Cardiac muscle cell (in vitro differentiated cells and primary cell): ENCODE measurements around the gene PLXND1. TPM values are rescaled to one million over a fixed set of nuclear protein-coding genes. Genes with fewer than 3 reads are reported as not detected.

ENCODE experiments used
- DNase-seq, 2 donors: peaks; one replicate each; pipeline versions ENCODE4 v3.0.0 to v3.0.0-alpha.2; 2010 to 2017; ENCODE audit warnings: low read depth in 1 of 2, low spot score in 1 of 2
- H3K27ac ChIP-seq: fragments of 200-600 bp; sonication (generic); 2 replicates; pipeline ENCODE4 v1.5.1; 2016
- H3K27me3 ChIP-seq: fragments of 200-600 bp; sonication (generic); 2 replicates; pipeline ENCODE4 v1.6.0; 2016; ENCODE audit warnings: control low read depth
- H3K36me3 ChIP-seq: fragments of 200-600 bp; sonication (generic); 2 replicates; pipeline ENCODE4 v1.5.1; 2016; ENCODE audit warnings: control low read depth
- H3K4me1 ChIP-seq: fragments of 200-600 bp; sonication (generic); 2 replicates; pipeline ENCODE4 v1.8.1; 2017; ENCODE audit warnings: low read depth, mild to moderate bottlenecking, mixed run types
- H3K4me3 ChIP-seq: fragments of 200-600 bp; sonication (generic); 2 replicates; pipeline ENCODE4 v1.5.1; 2016; ENCODE audit warnings: mild to moderate bottlenecking
- H3K9me3 ChIP-seq: fragments of 200-600 bp; sonication (generic); 2 replicates; pipeline ENCODE4 v1.5.1; 2017; ENCODE audit warnings: low read depth, mild to moderate bottlenecking, control low read depth
- CTCF ChIP-seq: IDR thresholded peaks from 2 replicates; pipeline ENCODE4 v1.5.1; 2012; ENCODE audit warnings: low read depth, mild to moderate bottlenecking, low read length
- polyA plus RNA-seq: library from polyadenylated mRNA; unstranded; fragments of >200 nt; fragmentation: Nextera tagmentation; extraction: Ambion mirVana; gene quantifications from 2 replicates; pipeline ENCODE4 v1.2.1, GENCODE V29; 2016
- total RNA-seq: library from RNA; depleted of rRNA; stranded (reverse); fragments of >200 nt; gene quantifications from 2 replicates; pipeline ENCODE4 v1.2.3, GENCODE V29; 2016

Gene PLXND1
- total and polyA plus RNA-seq, 2 experiments from 2014 or later, result 15.0 to 56.5 TPM

GRCh38 chr3:129556890-129557547, 49.5 kb downstream of the PLXND1 start:
- no peak for TF ChIP-seq CTCF
- no peak for DNase-seq
- H3K36me3 ChIP-seq, result no peaks in the 10 kb centered on the region
- peaks cover 69% of the 10 kb centered on the region for H3K4me1 ChIP-seq
- no peaks in the 10 kb centered on the region for H3K9me3 ChIP-seq
- H3K27ac ChIP-seq, result no peak overlapping the region
- no peaks in the 10 kb centered on the region for H3K27me3 ChIP-seq
- no peak overlapping the region for H3K4me3 ChIP-seq

- H3K4me1 ChIP-seq, result peaks cover 67% of the 10 kb centered on the region
- no peak for DNase-seq
- no peak overlapping the region for H3K27ac ChIP-seq
Measured at GRCh38 chr3:129556358-129556695, 50.1 kb downstream of the PLXND1 start.

GRCh38 chr3:129555616-129556357, 50.7 kb downstream of the PLXND1 start:
- H3K9me3 ChIP-seq, result no peaks in the 10 kb centered on the region
- no peaks in the 10 kb centered on the region for H3K27me3 ChIP-seq
- TF ChIP-seq CTCF, result no peak
- peaks cover 62% of the 10 kb centered on the region for H3K4me1 ChIP-seq
- H3K4me3 ChIP-seq, result no peak overlapping the region
- H3K36me3 ChIP-seq, result no peaks in the 10 kb centered on the region
- peak overlapping the region; percentile 35 for H3K27ac ChIP-seq
- no peak for DNase-seq

More at GRCh38 chr3:129556358-129556695, 50.1 kb downstream of the PLXND1 start:
- H3K9me3 ChIP-seq, result no peaks in the 10 kb centered on the region
- no peak overlapping the region for H3K4me3 ChIP-seq
- H3K36me3 ChIP-seq, result no peaks in the 10 kb centered on the region
- no peak for TF ChIP-seq CTCF
- no peaks in the 10 kb centered on the region for H3K27me3 ChIP-seq

- Histone ChIP-seq H3K9me3 (no peaks in the 10 kb centered on the region), H3K4me3 (no peak overlapping the region), H3K27me3 (no peaks in the 10 kb centered on the region), H3K4me1 (peaks cover 55% of the 10 kb centered on the region), H3K36me3 (no peaks in the 10 kb centered on the region), H3K27ac (peak overlapping the region; percentile 35)
- no peak for DNase-seq
- TF ChIP-seq CTCF, result no peak
Measured at GRCh38 chr3:129555153-129555550, 51.3 kb downstream of the PLXND1 start.

GRCh38 chr3:129554356-129555152, 51.9 kb downstream of the PLXND1 start:
- Histone ChIP-seq H3K27me3 (no peaks in the 10 kb centered on the region), H3K27ac (peak overlapping the region; percentile 35), H3K4me1 (peaks cover 56% of the 10 kb centered on the region), H3K9me3 (no peaks in the 10 kb centered on the region), H3K4me3 (no peak overlapping the region), H3K36me3 (no peaks in the 10 kb centered on the region)
- no peak for TF ChIP-seq CTCF
- DNase-seq, result peak in 1 of 2 donors; percentile 55
